Endothelial cell of umbilical vein (primary cell): Measurements from ENCODE around the gene CGB2. TPM values are rescaled to one million over a fixed set of nuclear protein-coding genes. Genes with fewer than 3 reads are reported as not detected.

Source experiments
- BruUV-seq: library from RNA; stranded (reverse); fragments of 400-500 nt; replicated peaks from 2 replicates; lab custom pipeline; 2021; lab: Mats Ljungman, UMichigan
- CTCF ChIA-PET: fragments of 300-600, 350-600 bp; sonication (Branson Sonifier 250); formaldehyde crosslinking; loops from one replicate; lab custom pipeline; 2021; ENCODE audit warnings: antibody characterized with exemption, inconsistent platforms; lab: Charles Lee
- POLR2A ChIA-PET: fragments of 300-600, 350-600 bp; sonication (Branson Sonifier 250); formaldehyde crosslinking; loops from one replicate; lab custom pipeline; 2021; ENCODE audit warnings: antibody characterized with exemption, inconsistent platforms; lab: Charles Lee
- DNase-seq: peaks from one replicate; pipeline ENCODE4 v3.0.0-alpha.2; 2011; ENCODE audit warnings: low read depth, low spot score
- FAIRE-seq: peaks from 2 replicates; lab custom pipeline; 2011; peaks lifted over from hg19 to GRCh38; lab: Jason Lieb, UNC
- H2AFZ ChIP-seq: 2 replicates; pipeline ENCODE4 v1.6.0; 2012; ENCODE audit warnings: low read depth, low read length, control low read depth, inconsistent platforms
- H3K27ac ChIP-seq: 2 replicates; pipeline ENCODE4 v1.5.1; 2011; ENCODE audit warnings: low read depth, mild to moderate bottlenecking, control low read depth, low read length, moderate library complexity; ENCODE audit not compliant: insufficient read depth
- H3K27me3 ChIP-seq, 2 experiments: 2 replicates each; pipeline versions ENCODE4 v1.6.0 to v1.6.1; 2011; ENCODE audit warnings: low read length in 2 of 2, mixed read lengths in 1 of 2; ENCODE audit not compliant: control insufficient read depth in 2 of 2, insufficient read depth in 2 of 2
- H3K36me3 ChIP-seq, 2 experiments: 2 replicates in 1 of 2; 3 replicates in 1 of 2; pipeline ENCODE4 v1.5.1; 2011; ENCODE audit warnings: low read length in 2 of 2, mild to moderate bottlenecking in 1 of 2, moderate library complexity in 1 of 2; ENCODE audit not compliant: control insufficient read depth in 2 of 2, insufficient read depth in 2 of 2; ENCODE audit errors: extremely low read depth in 1 of 2
- H3K4me1 ChIP-seq: 3 replicates; pipeline ENCODE4 v1.5.1; 2011; ENCODE audit warnings: mild to moderate bottlenecking, low read length; ENCODE audit not compliant: control insufficient read depth, insufficient read depth; ENCODE audit errors: extremely low read depth
- H3K4me2 ChIP-seq: 2 replicates; pipeline ENCODE4 v1.6.1; 2011; ENCODE audit warnings: low read length, control low read depth, mixed read lengths; ENCODE audit not compliant: insufficient read depth
- H3K4me3 ChIP-seq, 3 experiments: fragments of 200-600 bp in 1 of 3; sonication (generic), shearing (Covaris generic) in 1 of 3; replicated peaks in 1 of 3; 2 replicates each; pipeline ENCODE4 v1.5.1; 2011 to 2016; ENCODE audit warnings: control low read depth in 3 of 3, low read length in 3 of 3, mild to moderate bottlenecking in 2 of 3, inconsistent platforms in 1 of 3, low read depth in 1 of 3, moderate library complexity in 1 of 3; ENCODE audit not compliant: insufficient read depth in 1 of 3
- H3K79me2 ChIP-seq: 2 replicates; pipeline ENCODE4 v1.6.0; 2012; ENCODE audit warnings: low read length, inconsistent platforms; ENCODE audit not compliant: control insufficient read depth, insufficient read depth
- H3K9ac ChIP-seq: replicated peaks from 2 replicates; pipeline ENCODE3; 2011; ENCODE audit warnings: low read length, control low read depth; ENCODE audit not compliant: insufficient read depth; ENCODE audit errors: extremely low read depth
- H3K9me1 ChIP-seq: replicated peaks from 3 replicates; pipeline ENCODE4 v1.6.0; 2011; ENCODE audit warnings: mild to moderate bottlenecking, low read length; ENCODE audit not compliant: control insufficient read depth, insufficient read depth; ENCODE audit errors: extremely low read depth
- H3K9me3 ChIP-seq: replicated peaks from 2 replicates; pipeline ENCODE4 v1.5.1; 2012; ENCODE audit warnings: low read length, inconsistent platforms; ENCODE audit not compliant: control insufficient read depth, insufficient read depth
- H4K20me1 ChIP-seq: replicated peaks from 2 replicates; pipeline ENCODE3; 2011; ENCODE audit warnings: mild to moderate bottlenecking, low read length; ENCODE audit not compliant: control insufficient read depth, insufficient read depth; ENCODE audit errors: extremely low read depth
- GATA2 ChIP-seq: IDR thresholded peaks from 2 replicates; pipeline ENCODE4 v1.7.0; 2011; ENCODE audit warnings: low read depth, mild to moderate bottlenecking, moderate library complexity, mixed read lengths, low read length; ENCODE audit not compliant: insufficient read length, insufficient read depth
- MYC ChIP-seq: IDR thresholded peaks from one replicate; pipeline ENCODE4 v1.6.1; 2011; ENCODE audit warnings: mild to moderate bottlenecking, low read depth, low read length
- dilution Hi-C: fragments of 300-500 bp; cut with MboI; formaldehyde crosslinking; loops from one replicate; pipeline ENCODE4 v1.15.0; 2019; ENCODE audit warnings: low sequenced_read_pairs; ENCODE audit not compliant: extremely low pct_ligation_motif_present
- intact Hi-C: fragments of 100-400 bp; cut with micrococcal nuclease; formaldehyde crosslinking; loops from one replicate; pipeline ENCODE4 v1.10.0; 2022
- polyA plus RNA-seq, 4 experiments: library from polyadenylated mRNA; depleted of rRNA in 3 of 4; stranded (reverse) in 3 of 4; unstranded in 1 of 4; fragments of >200 nt; gene quantifications; 2 replicates each; pipeline versions ENCODE4 v1.2.1 to v1.2.3, GENCODE V29; 2011 to 2012; ENCODE audit warnings: missing spikeins in 1 of 4
- total RNA-seq: library from RNA; stranded (reverse); gene quantifications from 2 replicates; pipeline ENCODE4 v1.2.3, GENCODE V29; 2021
- TF ChIP-seq, protein P1 (sequence below): IDR thresholded peaks from 2 replicates; pipeline ENCODE4 v1.6.1; 2011; ENCODE audit not compliant: insufficient read depth, insufficient read length
- TF ChIP-seq, protein P2 (sequence below), 2 donors: IDR thresholded peaks; 1 replicate in 1 of 2; 2 replicates in 1 of 2; pipeline ENCODE4 v1.5.1; 2011; ENCODE audit warnings: low read length in 2 of 2, mild to moderate bottlenecking in 2 of 2, moderate library complexity in 2 of 2, control low read depth in 1 of 2, inconsistent platforms in 1 of 2, low read depth in 1 of 2; ENCODE audit not compliant: insufficient read depth in 1 of 2; ENCODE audit errors: extremely low read depth in 1 of 2

CGB2 gene
- total and polyA plus RNA-seq, 2 donors (not counting 3 experiments of a cell fraction or from before 2014, with no cell fraction given): not detected

DNA sequence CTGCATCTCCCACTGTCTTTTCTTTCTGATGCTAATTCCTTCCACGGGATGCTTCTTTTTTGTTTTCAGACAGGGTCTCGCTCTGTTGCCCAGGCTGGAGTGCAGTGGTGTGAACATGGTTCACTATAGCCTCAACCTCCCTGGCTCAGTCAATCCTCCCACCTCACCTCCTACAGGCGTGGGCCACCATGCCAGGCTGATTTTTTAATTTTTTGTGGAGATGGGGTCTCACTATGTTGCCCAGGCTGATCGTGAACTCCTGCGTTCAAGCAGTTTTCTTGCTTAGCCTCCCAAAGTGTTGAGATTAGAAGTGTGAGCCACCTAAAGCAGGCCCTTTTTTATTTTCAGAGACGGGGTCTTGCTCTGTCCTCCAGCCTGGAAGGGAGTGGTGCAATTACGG lies 43.4 kb upstream of the CGB2 start:
- Histone ChIP-seq H4K20me1 (no peaks in the 10 kb centered on the region), H3K4me1 (peaks cover 7% of the 10 kb centered on the region), H3K9me3 (no peaks in the 10 kb centered on the region), H2AFZ (no peak overlapping the region), H3K27ac (no peak overlapping the region), H3K27me3 (no peaks in the 10 kb centered on the region), H3K4me2 (no peak overlapping the region), H3K36me3 (peaks cover 0 to 9% of the 10 kb centered on the region in 2 experiments), H3K79me2 (peaks cover 24% of the 10 kb centered on the region), H3K9me1 (no peaks in the 10 kb centered on the region), H3K9ac (no peak overlapping the region), H3K4me3 (no peak overlapping the region)
- BruUV-seq: TSS peak; percentile 10
- DNase-seq: no peak
- ChIA-PET CTCF (no interaction called here), POLR2A (no interaction called here)
- FAIRE-seq: no peak
- dilution Hi-C loops: no loop called here
- intact Hi-C loops: no loop called here
- no peak for TF ChIP-seq GATA2
- TF ChIP-seq MYC: no peak

DNA sequence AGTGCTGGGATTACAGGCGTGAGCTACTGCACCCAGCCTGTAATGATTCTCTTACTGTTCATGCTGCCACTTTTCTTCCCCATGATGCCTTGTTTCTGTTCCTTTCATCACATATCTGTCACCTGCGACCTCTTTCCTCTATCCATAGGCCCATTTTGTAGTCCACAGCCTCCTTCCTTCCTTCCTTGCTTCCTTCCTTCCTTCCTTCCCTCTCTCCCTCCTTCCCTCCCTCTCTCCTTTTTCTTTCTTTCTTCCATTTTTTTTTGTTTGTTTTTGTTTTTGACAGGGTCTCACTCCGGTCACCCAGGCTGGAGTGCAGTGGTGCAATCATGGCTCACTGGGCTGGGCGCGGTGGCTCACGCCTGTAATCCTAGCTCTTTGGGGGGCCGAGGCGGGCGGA lies 42.8 kb upstream of the CGB2 start:
- ChIA-PET POLR2A (no interaction called here), CTCF (no interaction called here)
- Histone ChIP-seq H3K9me3 (no peaks in the 10 kb centered on the region), H3K9me1 (no peaks in the 10 kb centered on the region), H3K9ac (no peak overlapping the region), H3K27ac (no peak overlapping the region), H3K36me3 (peaks cover 0 to 9% of the 10 kb centered on the region in 2 experiments), H3K4me1 (peaks cover 7% of the 10 kb centered on the region), H3K27me3 (no peaks in the 10 kb centered on the region), H3K79me2 (peaks cover 26% of the 10 kb centered on the region), H3K4me2 (no peak overlapping the region), H4K20me1 (no peaks in the 10 kb centered on the region), H2AFZ (no peak overlapping the region), H3K4me3 (no peak overlapping the region)
- BruUV-seq: no TSS peak
- DNase-seq: no peak
- dilution Hi-C loops (no loop called here), intact Hi-C loops (no loop called here)
- TF ChIP-seq, protein P1, sequence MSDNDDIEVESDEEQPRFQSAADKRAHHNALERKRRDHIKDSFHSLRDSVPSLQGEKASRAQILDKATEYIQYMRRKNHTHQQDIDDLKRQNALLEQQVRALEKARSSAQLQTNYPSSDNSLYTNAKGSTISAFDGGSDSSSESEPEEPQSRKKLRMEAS: no peak
- TF ChIP-seq, protein P2, sequence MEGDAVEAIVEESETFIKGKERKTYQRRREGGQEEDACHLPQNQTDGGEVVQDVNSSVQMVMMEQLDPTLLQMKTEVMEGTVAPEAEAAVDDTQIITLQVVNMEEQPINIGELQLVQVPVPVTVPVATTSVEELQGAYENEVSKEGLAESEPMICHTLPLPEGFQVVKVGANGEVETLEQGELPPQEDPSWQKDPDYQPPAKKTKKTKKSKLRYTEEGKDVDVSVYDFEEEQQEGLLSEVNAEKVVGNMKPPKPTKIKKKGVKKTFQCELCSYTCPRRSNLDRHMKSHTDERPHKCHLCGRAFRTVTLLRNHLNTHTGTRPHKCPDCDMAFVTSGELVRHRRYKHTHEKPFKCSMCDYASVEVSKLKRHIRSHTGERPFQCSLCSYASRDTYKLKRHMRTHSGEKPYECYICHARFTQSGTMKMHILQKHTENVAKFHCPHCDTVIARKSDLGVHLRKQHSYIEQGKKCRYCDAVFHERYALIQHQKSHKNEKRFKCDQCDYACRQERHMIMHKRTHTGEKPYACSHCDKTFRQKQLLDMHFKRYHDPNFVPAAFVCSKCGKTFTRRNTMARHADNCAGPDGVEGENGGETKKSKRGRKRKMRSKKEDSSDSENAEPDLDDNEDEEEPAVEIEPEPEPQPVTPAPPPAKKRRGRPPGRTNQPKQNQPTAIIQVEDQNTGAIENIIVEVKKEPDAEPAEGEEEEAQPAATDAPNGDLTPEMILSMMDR (IDR thresholded peaks at IDR 0.05; ENCODE audit: extremely low read depth in 1 of 2, insufficient read depth in 1 of 2, low read depth in 1 of 2, low read length in 2 of 2): no peak
- FAIRE-seq: no peak
